ENCODE measurements around the gene SHROOM3.
"Not testable (repeated sequence)": the region's sequence is repeated elsewhere in the genome, so short reads cannot be mapped to it uniquely, and the experiment has no call there.

SHROOM3 gene

DNA sequence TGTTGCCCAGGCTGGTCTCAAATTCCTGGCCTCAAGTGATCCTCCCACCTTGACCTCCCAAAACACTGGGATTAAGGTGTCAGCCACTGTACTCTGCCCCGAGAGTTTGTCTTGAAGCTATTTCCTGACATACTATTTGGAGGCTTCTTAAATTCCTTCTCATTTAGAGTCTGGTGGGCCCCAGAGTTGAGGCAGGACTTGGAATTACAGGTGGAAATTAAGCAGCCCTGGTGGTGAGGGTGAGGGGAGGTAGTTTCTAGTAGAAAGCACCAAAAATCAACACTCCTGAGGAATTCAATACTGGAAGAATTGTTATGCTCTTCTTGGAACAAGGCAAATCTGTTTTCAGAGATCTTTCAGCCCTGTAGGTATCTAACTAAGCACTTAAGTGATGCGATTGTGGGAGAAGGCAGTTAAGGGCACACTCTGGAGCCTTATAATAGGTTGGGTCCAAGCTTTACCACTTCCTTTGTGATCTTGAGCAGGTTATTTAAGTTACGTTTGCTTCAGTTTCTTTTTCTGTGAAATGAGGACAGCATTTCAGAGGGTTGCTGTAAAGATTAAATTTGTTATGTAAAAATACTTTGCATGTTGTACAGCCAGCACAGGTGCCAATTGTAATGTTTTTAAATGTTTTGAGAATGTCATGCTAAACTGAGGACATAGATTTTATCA is 262.2 kb downstream of the SHROOM3 start:
- DNase-seq (ENCODE audit: low spot score): no peak

DNA sequence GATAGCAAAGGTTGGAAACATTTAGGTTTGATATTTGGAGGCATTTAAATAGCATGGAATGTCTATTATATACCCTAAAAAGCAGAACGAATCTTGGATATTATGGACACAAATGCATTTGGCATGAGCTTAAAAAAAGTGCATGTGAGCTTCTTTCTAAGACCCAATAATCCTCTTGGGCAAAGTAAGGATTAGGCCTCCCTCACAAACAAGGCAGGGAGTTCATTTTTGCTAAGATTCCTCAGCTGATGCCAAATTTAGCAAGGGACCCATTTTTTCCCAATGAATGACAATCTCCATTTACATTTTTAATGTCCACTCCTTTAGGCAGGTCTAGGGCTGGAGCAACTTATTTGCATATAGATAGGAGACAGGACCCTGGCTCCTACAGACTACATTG is 263.1 kb downstream of the SHROOM3 start:
- DNase-seq (ENCODE audit: low spot score): no peak

DNA sequence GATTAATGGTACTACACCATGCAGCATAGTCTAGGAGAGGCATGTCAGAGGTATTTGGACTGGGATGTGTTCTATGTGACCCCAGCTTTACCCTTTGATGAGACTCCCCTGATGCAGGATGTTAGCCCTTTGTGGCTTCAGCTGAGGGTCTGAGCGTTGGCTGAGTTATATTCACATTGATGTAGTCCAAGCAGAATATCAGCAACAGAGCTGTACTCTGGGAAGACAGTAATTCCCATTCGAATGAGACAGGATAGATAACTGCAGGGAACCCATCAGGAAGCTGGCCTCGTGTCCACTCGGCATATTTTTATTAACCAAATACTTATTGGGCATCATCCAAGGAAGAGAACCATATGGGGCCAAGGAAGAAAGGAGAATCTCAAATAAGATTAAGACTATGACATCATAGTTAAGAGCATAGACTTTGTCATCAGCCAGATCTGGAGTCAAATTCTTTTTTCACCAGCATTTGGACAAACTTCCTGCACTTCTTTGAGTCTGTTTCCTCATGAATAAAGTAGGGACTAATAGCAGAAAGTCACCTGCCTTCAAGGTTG is 264.8 kb downstream of the SHROOM3 start:
- DNase-seq (ENCODE audit: low spot score): no peak

DNA sequence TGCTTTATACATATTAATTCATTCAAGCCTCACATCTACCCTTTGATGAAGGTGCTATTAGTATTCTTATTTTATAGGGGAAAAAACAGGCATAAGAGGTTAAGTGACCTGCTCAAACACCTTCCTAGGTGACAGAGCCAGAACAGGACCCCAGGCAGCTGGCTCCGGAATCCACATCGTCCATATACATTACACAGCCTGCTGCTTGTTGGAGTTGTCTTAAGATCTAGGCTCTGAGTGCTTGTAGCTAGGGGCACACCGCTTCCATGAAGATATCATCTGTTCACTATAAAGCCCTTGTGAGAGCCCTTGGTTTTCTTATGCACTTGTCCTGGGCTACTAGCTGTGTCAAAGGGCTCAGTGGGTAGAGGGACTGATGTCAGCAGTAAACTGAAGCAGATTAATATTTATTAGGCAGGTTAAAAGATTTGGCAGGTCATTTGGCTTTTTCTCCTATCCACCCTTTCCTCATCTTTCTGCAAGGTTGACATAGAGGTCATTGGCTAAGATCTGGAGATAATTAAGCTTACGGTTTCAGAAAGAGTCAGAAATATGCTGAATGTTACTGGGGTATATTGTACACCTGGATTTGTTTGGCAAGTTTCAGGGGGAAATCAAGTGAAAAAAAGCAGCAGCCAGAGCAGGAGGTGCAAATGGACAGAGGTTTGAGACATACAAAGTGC is 267.6 kb downstream of the SHROOM3 start:
- no peak for DNase-seq (ENCODE audit: low spot score)

DNA sequence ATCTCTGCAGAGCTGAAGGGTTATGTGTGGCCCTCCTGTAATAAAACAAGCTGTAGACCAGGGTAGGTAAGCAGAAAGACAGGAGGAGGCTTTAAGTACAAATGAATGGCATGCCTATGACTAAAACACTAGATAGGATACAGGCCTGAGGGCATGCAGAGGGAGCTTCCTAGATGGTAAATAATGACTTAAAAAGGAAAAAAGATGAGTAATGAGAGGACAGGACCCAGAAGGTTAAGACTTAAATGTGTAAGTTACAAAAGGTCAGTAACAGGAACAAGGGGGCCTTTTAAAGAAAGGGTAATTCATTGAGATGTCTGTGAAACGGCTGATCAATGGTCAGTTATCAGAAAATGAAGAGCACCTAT is 268.1 kb downstream of the SHROOM3 start:
- DNase-seq (ENCODE audit: low spot score): no peak

DNA sequence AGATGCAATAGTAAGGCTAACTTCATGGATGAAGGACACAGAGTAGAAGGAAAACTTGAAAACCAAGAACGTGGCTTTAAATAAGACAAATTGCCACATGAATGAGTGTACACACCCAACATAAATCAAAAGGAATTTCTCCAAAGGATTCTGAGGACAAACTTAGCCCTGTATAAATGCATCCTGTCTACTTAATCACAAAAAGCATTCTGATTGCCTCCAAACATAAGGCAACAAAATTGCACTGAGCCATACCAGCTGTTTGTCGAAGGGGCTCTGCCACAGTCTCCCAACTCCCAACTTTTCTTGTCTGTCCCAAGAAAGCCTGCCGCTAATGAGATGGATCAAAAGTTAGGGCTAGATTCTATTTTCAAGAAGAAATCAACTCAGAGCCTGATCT is 268.6 kb downstream of the SHROOM3 start:
- no peak for DNase-seq (ENCODE audit: low spot score)

DNA sequence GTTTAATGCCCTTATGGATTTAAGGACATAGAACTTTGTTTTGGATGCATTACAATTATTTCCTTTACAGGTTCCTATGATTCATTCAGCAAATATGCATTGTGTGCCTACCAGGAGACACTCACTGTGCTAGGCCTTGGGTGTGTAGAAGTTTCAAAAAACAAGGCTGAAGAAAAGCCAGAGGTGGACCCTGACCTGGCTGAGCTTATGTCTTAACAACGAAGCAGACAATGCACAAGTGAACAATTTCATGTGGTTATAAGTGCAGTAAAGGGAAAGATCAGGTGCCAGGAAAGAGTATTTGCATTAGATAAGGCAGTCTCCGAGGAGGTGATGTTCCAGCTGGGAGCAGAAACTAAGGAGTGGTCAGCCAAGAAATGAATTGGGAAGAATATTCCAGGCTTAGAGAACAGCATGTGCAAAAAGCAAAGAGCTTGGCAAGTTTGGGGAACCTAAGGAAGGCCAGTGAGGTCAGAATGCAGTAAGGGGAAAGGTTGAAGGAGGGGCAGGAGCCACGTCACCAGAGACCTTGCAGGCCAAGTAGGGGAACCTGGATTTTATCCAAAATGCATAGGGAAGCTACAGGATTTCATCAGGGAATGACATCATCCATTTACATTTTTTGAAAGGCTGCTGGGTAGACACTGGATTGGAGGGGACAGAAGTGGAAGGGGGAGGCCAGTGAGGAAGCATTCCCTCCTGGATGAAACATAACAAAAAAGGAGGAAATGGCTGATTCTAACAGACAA is 269.3 kb downstream of the SHROOM3 start:
- no peak for DNase-seq (ENCODE audit: low spot score)

DNA sequence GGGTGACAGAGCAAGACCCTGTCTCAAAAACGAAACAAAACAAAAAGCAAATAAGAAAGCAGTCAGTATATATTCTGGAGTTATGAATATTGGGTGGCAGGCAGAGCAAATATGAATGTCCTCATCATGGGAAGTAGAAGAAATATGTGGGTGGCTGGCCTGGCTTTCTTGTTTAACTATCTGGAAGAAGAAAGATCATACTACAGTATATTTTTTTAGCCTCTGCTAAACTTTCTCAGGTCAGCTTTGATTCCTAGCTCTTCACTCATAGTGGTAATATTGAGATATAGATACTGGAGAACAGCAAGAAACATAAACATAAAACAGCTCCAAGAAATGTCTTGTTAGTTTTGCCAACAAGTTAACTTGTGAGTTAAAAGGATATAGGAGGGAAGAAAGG is 270.4 kb downstream of the SHROOM3 start:
- no peak for DNase-seq (ENCODE audit: low spot score)

DNA sequence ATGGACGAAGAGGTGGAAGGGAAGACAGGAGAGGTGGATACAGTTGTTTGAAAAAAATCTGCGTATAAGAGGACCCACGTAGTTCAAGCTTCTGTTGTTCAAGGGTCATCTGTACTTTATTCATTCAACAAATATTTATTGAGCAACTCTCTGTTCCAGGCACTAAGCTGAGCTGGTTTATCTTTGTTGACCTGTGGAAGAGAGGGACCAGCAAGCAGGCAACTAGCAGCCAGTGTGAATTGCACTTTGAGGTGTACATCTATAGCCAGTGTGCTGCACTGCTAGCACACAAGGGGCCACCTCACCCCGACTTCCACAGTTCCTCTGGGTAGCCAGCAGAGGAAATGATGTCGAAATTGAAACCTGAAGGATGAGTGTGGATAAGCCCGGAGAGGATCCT is 271.6 kb downstream of the SHROOM3 start:
- no peak for DNase-seq (ENCODE audit: low spot score)

DNA sequence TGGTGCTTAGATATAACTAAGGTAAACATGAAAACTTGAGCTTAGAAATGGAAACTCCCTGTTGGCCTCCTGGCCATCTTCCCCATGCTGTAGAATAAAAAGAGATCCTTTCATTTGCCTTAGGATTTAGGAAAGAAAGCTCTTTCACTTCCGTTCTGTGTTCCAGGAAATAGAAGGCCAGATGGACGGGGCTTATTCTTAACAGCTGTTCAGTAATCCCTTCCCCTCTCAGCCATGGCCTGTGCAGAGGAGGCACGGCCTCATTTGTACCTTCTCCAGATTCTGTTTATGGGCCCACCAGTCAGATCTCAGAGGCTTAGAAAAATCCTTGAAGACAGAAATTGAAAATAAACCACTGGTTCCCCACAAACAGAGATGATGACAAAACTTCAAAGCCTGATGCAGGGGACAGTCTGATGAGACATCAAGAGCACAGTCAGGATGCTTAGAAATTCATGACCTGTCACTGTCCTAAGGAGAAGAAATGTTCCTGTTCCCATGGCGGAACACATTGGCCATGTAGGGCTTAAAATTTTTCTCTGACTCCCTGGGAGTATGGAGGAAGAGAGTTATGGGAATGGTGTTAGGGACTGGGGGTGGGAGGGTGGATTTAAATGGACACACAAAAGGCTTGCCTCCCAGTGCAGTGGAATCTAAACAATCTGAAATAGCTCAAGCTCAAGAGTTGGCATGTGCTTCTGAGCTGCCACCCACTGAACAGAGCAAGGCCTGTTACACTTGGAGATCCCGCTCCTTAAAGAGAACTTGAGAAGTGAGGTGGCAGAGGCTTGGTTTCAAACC is 274.1 kb downstream of the SHROOM3 start:
- no peak for DNase-seq (ENCODE audit: low spot score)

DNA sequence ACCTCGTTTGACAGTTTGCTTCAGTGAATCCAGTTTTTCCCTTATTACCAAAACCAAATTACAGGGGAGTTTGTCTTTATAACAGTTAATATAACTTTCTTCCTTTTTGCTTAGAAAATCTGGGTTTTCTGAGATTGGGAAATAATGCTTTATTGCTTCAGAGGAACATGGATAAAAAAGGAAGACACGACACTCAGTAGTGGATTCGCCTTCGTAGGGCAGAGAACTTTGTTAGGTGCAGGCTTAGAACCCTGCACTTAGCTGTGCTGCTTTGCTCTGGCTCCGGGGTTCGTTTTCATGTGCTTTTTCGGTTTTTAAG is 274.7 kb downstream of the SHROOM3 start:
- DNase-seq (ENCODE audit: low spot score): no peak

DNA sequence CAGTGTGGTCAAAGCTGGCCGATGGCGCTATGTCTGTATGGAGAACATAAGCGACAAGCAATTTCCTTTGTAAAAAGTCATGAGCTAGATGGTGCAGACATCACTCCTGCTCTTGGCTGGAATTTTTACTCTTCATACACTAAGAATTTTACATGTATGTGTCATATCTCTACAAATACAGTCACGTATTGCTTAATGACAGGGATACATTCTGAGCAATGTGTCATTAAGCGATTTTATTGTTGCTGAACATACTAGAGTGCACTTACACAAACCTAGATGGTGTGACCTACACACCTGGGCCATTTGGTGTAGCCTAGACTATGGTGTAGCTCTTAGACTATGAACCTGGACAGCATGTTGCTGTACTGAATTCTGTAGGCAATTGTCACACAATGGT is 277.5 kb downstream of the SHROOM3 start:
- DNase-seq (ENCODE audit: low spot score): no peak

DNA sequence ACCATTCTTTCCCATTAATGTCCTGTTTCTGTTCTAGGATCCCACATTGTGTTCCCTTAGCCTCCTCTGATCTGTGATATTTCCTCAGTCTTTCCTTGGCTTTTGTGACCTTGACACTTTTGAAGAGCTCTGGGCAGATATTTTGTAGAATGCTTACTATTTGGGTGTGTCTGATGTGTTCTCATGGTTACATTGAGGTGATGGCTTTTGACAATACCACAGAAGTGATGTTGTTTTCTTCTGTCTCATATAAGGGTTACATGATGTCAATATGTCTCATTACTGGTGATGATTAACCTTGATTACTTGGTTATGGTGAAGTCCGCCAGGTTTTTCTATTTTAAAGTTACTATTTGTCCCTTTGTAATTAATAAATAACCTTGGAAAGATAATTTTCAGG is 279.2 kb downstream of the SHROOM3 start:
- DNase-seq (ENCODE audit: low spot score): no peak

DNA sequence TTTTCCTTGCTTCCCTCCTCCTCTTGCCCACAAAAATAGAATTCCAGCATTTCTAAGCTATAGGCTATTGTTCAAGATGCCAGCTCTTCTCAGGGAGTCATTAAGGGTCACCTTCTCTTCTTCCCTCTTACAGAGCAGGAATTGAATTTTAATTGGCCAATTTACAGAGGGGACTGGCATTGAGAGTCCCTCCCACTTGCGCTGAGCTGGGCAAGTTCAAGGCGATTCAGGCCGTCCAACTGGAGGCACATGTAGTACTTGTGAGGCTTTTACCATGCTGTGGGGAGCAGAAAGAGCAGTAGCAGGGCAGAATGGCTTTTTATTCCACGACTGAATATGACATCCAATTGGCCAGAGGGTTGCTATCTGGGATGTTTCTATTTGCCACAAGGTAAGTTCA is 281.0 kb downstream of the SHROOM3 start:
- DNase-seq (ENCODE audit: low spot score): no peak

DNA sequence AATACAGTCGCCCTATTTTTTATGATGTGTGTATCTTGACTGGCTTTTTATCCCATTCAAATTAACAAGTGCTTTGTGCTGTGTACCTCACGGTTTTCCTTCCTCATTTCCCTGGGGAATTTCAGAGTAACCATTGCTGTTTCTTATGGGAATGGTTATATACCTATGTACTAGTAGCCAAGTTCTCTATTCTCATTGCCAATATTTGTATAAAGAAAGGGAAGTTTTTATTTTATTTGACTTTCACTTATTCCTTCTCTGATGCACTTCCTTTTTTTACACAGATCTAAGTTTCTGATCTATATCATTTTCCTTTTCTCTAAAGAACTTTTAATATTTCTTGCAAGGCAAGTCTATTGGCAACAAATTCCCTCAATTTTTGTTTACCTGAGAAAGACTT is 281.6 kb downstream of the SHROOM3 start:
- DNase-seq (ENCODE audit: low spot score): no peak

DNA sequence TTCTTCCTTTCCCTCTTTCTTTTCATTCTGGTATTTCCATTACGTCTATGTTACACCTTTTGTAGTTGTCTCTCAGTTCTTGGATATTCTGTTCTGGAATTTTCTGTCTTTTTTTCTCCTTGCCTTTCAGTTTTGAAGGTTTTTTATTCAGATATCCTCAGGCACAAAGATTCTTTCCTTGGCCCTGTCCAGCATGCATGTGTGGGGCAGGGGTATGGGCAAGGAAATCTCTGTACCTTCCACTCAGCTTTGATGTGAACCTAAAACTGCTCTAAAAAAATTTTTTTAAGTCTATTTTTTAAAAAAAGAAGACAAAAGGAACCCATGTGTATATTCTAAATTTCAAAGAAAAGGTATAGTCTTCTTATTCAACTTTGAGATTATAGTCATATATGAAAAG is 282.4 kb downstream of the SHROOM3 start:
- DNase-seq (ENCODE audit: low spot score): no peak

DNA sequence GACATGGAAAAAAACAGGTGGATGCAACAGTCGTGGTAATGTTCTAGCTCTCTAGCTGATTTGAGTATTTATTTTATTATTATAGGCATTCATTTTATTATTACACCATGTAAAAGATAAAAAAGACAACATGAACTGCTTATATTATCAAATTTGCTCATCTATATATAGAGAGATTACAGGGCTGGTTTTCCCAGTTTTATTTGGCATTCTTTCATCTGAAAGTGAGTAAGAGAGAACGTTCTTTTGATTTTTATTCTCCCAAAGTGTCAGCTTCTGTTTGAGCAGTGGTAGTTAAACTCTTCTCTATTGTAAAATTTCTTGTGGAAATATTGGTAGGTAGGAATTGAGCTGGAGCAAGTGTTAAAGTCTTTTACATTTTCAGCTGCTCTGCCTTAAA is 283.0 kb downstream of the SHROOM3 start:
- no peak for DNase-seq (ENCODE audit: low spot score)

DNA sequence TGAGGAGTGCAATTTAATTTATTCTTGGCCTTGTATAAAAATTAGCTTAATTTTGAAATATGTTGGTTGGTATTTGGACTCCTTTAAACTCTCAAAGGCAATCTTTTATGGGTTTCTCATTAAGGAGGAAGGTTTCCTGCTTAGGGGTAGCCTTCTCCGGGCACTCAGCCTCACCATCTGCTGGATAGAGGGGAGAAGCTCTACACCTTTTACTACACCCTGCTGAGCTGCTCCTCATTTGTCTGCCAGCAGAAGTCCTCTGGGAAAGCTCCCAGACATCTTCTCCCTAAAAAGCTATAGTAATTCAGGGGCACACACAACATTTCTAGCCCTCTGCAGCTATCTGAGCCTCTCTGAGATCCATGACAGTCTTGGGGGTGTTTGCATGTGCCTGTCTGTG is 283.8 kb downstream of the SHROOM3 start:
- DNase-seq (ENCODE audit: low spot score): no peak

DNA sequence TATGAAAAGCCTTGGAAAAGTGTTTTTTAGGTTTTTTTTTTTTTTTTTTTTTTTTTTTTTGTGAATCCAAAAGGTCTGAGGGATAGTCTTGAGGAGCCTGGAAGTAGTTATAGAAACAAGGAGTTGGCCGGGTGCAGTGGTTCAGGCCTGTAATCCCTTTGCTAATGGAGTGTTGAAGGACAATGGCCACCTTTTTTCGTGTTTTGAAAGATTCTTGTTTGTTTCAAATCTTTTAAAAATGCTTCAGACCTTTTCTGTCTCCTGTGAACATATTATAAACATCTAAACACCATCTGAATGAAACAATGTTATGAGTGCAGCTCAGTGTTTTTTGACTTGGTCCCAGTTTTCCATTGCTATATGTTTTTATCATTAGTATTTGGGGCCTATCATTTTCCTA is 285.1 kb downstream of the SHROOM3 start:
- DNase-seq (ENCODE audit: low spot score): no peak

DNA sequence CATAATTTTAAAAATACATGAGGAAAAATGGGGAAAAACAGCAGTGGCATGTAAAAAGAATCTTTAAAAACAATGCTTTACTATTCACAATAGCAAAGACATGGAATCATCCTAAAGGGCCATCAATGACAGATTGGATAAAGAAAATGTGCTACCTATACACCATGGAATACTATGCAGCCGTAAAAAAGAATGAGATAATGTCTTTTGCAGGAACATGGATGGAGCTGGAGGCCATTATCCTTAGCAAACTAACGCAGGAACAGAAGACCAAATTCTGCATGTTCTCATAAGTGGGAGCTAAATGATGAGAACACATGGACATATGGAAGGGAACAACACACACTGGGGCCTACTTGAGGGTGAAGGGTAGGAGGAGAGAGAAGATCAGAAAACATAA is 287.1 kb downstream of the SHROOM3 start:
- not testable (repeated sequence) for DNase-seq (ENCODE audit: low spot score)

DNA sequence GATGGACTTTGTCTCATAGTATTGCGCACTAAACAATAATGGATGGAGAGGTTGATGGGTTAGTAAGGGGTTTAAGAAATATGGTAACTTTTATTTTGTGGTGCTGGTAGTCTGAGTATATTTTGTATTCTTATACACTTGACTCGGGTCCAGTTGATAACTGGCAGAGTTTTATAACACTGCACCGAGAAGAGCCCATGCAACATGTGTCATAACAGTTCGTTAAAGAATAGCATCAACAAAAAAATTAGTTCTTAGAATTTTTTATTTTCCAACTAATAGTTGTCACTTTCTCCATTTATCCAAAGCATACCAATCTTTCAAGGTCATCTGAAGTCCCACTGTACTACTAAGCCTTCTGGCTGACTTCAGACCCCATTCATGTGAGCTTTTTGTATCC is 287.8 kb downstream of the SHROOM3 start:
- no peak for DNase-seq (ENCODE audit: low spot score)

DNA sequence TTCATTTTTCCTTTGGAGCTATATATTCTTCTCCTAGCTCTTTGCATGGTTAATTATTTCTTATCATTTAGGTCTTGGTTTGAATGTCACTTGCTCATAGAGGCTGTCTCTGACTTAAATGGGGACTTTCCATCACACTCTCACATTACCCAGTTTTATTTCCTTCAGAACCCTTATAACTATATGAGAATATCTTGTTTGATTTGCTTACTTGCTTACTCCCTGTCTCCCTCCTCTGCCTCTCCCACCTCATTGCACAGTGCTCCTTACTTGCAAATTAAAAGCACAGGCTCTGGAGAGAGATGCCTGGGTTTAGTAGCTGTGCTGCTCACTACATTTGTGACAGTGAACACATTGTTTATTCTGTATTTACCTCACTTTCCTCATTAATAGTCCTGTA is 288.3 kb downstream of the SHROOM3 start:
- DNase-seq (ENCODE audit: low spot score): no peak

DNA sequence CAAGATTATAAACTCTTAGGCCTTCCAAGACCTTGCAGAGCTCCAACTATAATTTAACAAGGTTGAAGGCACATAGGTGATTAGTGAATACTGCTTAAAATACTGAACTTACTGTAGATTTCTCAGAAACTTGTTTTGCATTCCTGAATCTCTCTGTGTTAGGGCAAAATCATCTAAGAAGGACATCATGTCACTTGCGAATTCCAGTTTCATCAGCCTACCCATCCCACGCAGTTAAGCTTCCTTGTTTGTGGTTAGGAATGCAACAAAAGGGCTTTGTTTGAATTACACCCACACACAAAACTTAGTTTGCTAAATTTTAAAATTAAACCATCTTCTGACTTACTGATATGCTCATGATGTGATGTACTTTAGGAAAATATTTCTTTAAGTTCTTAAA is 288.9 kb downstream of the SHROOM3 start:
- no peak for DNase-seq (ENCODE audit: low spot score)

Data from activated CD4-positive, alpha-beta T cell treated with anti-CD3 and anti-CD28 coated beads, Interleukin-2, Interleukin-4, amounts not matched to agents 100 ng/mL and 50 ng/mL, durations not matched to agents 16 hours and 8 hours (primary cell).